GM18519 (cell line): ENCODE results near the gene GGTLC2.
"Not testable (repeated sequence)": the region's sequence is repeated elsewhere in the genome, so short reads cannot be mapped to it uniquely, and the experiment has no call there.

ENCODE experiments used
- ATAC-seq: cut with Tn5 transposase; IDR thresholded peaks from one replicate; pipeline ENCODE4 v1.9.1; 2021; ENCODE audit warnings: mild to moderate bottlenecking, moderate library complexity; ENCODE audit not compliant: unreplicated experiment, low FRiP score

GGTLC2 gene

DNA sequence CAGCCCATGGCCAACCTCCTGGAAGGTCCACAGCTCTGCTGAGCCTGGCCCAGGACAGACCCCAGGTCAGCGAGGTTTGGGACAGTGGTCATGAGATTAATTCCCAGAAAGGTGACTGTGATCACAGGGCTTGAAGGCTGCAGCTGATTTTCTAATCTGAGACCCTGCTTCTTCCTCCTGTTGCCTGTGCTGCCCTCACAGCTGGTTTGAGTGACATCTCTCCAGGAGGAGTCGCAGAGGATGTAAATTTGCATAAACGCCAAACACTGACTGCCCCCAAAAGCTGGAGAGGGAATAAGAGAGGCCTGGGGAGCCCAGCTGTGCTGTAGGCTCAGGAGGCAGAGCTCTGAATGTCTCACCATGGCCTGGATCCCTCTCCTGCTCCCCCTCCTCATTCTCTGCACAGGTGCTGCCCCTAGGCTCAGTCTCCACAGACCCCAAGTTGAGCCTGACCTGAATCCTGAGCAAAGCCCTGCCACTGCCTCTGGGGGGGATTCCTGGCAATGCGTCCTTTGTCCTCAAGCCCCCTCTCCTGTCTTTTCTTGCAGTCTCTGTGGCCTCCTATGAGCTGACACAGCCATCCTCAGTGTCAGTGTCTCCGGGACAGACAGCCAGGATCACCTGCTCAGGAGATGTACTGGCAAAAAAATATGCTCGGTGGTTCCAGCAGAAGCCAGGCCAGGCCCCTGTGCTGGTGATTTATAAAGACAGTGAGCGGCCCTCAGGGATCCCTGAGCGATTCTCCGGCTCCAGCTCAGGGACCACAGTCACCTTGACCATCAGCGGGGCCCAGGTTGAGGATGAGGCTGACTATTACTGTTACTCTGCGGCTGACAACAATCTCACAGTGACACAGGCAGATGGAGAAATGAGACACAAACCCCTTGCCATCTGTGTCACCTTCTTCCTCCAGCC is 23.8 kb downstream of the GGTLC2 start:
- ATAC-seq, result no peak

DNA sequence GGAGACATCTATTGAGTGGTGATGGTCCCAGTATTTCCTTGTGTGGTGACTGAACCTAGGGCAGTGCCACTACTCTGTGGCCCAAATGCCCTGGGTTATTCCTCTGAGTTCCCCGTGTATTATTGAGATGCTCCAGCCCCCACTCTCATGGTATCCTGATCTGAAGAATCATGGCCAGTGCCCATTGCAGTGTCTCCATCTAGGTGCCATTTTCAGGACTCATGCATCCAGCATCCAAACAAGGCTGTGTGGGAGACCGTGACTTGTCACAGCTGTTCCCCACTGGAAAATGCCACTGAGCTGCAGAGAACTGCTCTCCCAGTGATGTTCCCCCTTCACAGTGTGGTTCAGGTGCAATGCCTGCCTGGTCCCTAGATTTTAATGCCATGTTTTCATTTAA is 24.7 kb downstream of the GGTLC2 start:
- ATAC-seq, result no peak

DNA sequence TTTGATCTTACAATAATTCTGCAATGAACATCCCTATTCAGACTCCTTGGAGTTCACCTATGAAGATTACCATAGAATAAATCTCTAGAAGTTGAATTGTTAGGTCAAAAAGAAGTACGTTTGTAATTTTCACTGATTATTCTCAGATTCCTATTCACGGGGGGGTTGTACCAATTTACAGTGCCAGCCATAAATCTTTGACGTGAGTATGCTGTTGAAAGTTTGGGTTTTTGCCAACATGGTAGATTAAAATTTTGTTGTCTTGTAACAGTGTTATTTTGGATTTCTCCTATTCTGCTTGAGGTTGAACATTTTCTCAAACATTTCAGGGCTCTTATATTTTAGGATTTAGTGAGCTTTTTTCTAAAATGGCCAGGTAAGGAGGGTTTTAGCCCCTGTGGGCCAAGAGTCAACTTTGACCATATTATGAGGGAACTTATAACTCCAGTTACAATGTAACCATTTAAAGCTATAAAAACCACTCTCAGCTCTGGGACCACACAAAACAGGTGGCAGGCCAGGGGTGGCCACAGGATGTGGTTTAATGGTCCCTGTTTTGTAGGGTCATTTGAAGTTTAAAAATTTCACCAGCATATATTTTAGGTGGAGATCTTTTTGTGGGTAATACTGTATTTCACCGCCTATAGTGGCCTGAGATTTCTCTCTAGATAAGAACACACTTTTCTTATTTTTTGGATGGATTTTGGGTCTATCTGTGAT is 25.8 kb downstream of the GGTLC2 start:
- ATAC-seq, result no peak

DNA sequence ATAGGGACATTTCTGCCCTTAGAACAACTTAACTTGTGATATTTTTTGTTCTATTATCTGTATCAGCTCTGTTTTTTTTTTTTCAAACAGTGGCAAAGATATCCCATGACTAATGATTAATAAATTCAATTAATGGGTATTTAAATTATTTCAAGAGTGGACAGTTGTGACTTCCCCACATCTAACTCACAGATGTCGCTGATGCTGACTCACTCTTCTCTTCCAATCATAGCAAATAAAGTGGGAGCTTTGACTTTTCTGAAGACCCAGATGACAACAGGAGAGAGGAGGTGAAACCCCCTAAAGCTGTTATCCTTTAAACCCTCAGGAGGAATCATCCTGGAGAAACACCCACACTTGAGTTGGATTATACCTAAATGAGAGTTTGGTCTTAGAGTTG is 27.1 kb downstream of the GGTLC2 start:
- no peak for ATAC-seq

- ATAC-seq, result no peak
Observed at GRCh38 chr22:22673099-22673498, 28.7 kb downstream of the GGTLC2 start.

DNA sequence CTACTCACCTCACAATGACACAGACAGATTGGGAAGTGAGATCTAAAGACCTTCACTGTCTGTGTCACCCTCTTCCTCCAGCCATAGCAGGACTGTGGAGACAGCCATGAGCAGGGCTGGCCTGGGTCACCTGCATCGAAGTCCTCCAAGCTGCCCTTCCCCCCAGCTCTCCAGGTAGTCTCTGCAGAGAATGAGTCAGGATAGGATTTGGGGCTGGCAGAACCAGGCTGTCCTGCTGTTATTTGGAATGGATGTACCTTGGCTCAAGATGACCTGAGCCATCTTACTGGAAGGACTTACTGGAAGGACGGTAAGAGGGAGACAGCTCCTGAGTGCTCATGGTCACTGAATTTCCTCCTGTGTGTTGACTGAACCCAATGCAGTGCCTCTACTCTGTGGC is 29.2 kb downstream of the GGTLC2 start:
- ATAC-seq, result no peak

DNA sequence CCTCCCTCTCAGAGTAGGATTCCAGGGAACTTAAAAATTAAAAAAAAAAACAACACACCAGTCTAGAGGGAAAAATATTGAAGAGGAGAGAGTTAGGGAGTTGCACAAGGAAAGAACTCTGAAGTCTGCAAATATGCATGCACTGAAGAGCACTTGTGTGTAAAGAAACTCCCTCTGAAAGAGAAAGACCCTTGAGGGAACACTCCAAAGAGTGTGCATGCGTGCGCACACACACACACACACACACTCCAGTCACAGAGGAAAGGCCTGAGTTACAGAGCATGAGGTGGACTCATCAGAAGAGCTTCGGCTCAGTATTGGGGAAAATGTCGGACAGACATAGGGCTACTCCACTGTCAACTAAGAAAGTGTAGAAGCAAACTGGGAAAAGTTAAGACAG is 30.1 kb downstream of the GGTLC2 start:
- no peak for ATAC-seq

DNA sequence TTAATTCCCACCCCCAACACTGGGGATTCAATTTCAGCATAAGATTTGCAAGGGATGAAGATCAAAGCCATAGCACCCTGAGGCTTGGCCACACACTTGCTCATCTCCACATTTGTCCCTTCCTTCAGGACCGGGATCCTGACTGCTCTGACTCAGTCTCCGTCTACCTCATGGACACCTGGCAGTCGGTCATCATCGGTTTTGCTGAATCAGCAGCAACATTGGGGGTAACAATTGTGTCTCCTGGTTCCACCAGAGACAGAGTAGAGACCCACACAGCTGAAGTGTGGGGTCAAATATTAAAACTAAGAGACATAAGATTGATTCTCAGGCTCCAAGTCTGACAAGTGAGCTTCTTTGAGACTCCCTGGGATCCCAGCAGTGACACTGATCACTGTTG is 34.6 kb downstream of the GGTLC2 start:
- ATAC-seq, result no peak

DNA sequence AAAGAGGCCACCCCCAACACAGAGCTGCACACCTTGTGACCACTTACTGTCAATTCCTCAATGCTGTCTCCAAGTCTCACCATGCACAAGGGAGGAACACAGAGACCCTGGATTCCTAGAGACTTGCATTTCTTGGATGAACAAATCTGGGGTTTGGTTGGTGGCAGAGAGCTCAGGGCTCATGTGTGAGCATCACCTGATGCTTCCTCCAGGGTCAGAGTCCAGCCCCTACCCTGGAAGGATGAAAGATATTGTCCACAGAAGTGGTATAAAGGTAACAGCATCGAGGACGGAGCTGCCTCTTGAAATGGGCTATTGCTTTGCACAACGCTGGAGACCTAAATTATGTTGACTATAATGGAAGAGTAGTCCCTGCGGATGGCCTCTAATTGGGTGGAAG is 36.0 kb downstream of the GGTLC2 start:
- ATAC-seq, result no peak

GRCh38 chr22:22681221-22681739 is 36.9 kb downstream of the GGTLC2 start:
- ATAC-seq, result no peak

DNA sequence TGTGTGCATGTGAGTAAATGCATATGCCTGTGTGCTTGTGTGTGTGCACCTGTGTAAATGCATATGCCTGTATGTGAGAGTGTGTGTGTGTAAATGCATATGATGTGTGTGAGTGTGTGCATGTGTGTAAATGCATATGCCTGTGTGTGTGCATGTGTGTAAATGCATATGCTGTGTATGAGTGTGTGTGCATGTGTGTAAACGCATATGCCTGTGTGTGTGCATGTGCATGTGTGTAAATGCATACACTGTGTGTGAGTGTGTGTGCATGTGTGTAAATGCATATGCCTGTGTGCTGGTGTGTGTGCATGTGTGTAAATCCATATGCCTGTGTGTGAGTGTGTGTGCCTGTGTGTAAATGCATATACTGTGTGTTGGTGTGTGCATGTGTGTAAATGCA is 37.8 kb downstream of the GGTLC2 start:
- no peak for ATAC-seq

- ATAC-seq, result no peak
Observed at GRCh38 chr22:22682807-22683667, 38.6 kb downstream of the GGTLC2 start.

GRCh38 chr22:22683668-22684361 is 39.4 kb downstream of the GGTLC2 start:
- ATAC-seq, result no peak

- ATAC-seq, result no peak
Observed at GRCh38 chr22:22684580-22685561, 40.5 kb downstream of the GGTLC2 start.

DNA sequence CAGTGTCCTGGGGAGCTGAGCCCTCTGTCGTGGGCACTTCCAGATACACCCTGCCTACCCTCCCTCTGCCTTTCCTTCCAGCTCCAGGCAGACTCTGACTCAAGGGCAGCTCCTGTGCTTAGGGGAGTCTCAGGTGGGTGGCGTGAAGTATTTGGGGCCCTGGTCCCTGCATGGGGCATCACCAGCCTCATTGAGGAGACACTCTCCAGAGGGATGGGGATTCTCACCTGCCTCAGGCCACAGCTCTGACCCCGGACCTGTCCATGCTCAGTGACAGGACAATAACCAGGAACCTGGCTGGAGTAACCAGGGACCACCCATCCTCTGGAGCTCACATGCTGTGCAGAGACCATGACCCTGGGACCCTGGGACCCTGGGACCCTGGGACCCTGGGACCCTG is 41.2 kb downstream of the GGTLC2 start:
- ATAC-seq, result no peak

- ATAC-seq, result not testable (repeated sequence)
Observed at GRCh38 chr22:22686202-22687115, 42.0 kb downstream of the GGTLC2 start.

DNA sequence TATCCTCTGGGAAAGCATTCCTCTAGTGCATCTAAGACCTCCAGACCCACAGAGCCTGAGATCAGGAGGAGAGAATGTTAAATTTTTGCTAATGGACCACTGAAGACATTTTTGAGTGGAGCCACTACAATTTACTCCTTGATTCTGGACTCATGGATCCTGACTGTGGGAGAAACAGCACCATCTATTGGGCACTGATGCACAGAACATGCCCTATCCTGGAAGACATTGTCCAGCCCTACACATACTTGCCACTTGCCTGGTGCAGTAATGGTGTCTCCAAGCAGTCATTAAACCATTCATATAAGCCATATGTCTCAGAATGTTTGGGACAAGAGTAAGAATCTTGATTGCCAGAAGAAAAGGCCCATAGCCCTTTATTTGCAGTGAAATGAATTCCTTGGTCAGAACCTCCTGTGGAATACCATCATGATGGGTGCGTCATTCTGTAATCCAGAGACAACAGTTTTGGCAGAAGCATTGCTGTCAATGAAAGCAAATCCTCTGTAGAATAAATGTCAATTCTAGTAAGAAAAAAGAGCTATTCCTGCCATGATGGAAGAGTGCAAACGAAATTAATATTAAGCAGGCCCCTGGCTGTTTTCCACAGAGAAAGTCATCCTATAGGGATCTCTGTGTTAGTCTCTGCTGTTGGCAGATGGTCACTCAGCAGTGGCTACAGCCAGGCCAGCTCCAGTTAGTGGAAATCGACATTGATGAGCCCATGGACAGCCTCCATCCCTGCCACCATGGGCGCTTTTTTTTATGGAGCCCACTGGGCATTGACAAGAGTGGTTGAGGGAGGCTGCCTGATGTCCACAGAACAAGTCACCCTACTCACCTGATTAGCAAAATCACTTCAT is 43.5 kb downstream of the GGTLC2 start:
- ATAC-seq, result no peak
